CD14-positive monocyte (primary cell): ENCODE data around the gene ST7. TPM values are rescaled to one million over a fixed set of nuclear protein-coding genes. Genes with fewer than 3 reads are reported as not detected.
A peak's percentile ranks its signal among the peaks of the same experiment; 100 is the strongest.

Source experiments
- DNase-seq, 3 donors: peaks; one replicate each; pipeline ENCODE4 v3.0.0-alpha.2; 2011 to 2022
- H2AFZ ChIP-seq: 2 replicates; pipeline ENCODE4 v1.6.0; 2012; ENCODE audit warnings: mild to moderate bottlenecking, low read depth, low read length, inconsistent platforms; ENCODE audit not compliant: insufficient read depth, poor library complexity, severe bottlenecking
- H3K27ac ChIP-seq, 2 donors: 1 replicate in 1 of 2; 2 replicates in 1 of 2; pipeline ENCODE4 v1.5.1; 2012 to 2013; ENCODE audit warnings: low read length in 2 of 2, control low read depth in 1 of 2, inconsistent platforms in 1 of 2, low read depth in 1 of 2, mild to moderate bottlenecking in 1 of 2
- H3K27me3 ChIP-seq, 2 donors: one replicate each; pipeline versions ENCODE4 v1.6.0 to v1.6.1; 2011 to 2013; ENCODE audit warnings: low read length in 2 of 2; ENCODE audit not compliant: control insufficient read depth in 2 of 2, insufficient read depth in 2 of 2
- H3K36me3 ChIP-seq, 2 donors: replicated peaks in 1 of 2; 1 replicate in 1 of 2; 2 replicates in 1 of 2; pipeline versions ENCODE4 v1.5.1 to v1.6.1; 2012 to 2013; ENCODE audit warnings: low read length in 2 of 2, control low read depth in 1 of 2, inconsistent platforms in 1 of 2, mild to moderate bottlenecking in 1 of 2; ENCODE audit not compliant: insufficient read depth in 2 of 2, control insufficient read depth in 1 of 2
- H3K4me1 ChIP-seq, 2 donors: 1 replicate in 1 of 2; 2 replicates in 1 of 2; pipeline versions ENCODE4 v1.5.1 to v1.6.1; 2012 to 2013; ENCODE audit warnings: low read length in 2 of 2, control low read depth in 1 of 2, inconsistent platforms in 1 of 2, mild to moderate bottlenecking in 1 of 2, moderate library complexity in 1 of 2; ENCODE audit not compliant: insufficient read depth in 2 of 2, control insufficient read depth in 1 of 2
- H3K4me2 ChIP-seq: replicated peaks from 2 replicates; pipeline ENCODE3; 2012; ENCODE audit warnings: low read length, moderate library complexity, mild to moderate bottlenecking; ENCODE audit not compliant: poor library complexity, severe bottlenecking; ENCODE audit errors: extremely low read depth
- H3K4me3 ChIP-seq, 3 experiments: fragments of 200-600 bp in 1 of 3; sonication (generic) in 1 of 3; replicated peaks in 1 of 3; 1 replicate in 2 of 3; 2 replicates in 1 of 3; pipeline ENCODE4 v1.5.1; 2011 to 2013; ENCODE audit warnings: low read length in 3 of 3, mild to moderate bottlenecking in 3 of 3, control low read depth in 2 of 3, low read depth in 2 of 3, inconsistent platforms in 1 of 3, moderate library complexity in 1 of 3
- H3K79me2 ChIP-seq: 2 replicates; pipeline ENCODE4 v1.6.0; 2012; ENCODE audit warnings: mild to moderate bottlenecking, control low read depth, inconsistent platforms, low read length, moderate library complexity; ENCODE audit not compliant: insufficient read depth
- H3K9ac ChIP-seq: 2 replicates; pipeline ENCODE4 v1.6.0; 2017; ENCODE audit warnings: low read length, mild to moderate bottlenecking; ENCODE audit not compliant: insufficient read depth, poor library complexity, severe bottlenecking
- H3K9me3 ChIP-seq, 2 donors: replicated peaks in 1 of 2; 1 replicate in 1 of 2; 2 replicates in 1 of 2; pipeline versions ENCODE4 v1.5.1 to v1.6.1; 2012 to 2013; ENCODE audit warnings: low read length in 2 of 2, control low read depth in 1 of 2; ENCODE audit not compliant: control insufficient read depth in 1 of 2, insufficient read depth in 1 of 2
- H4K20me1 ChIP-seq: 2 replicates; pipeline ENCODE4 v1.6.0; 2012; ENCODE audit warnings: mild to moderate bottlenecking, low read length, control low read depth, moderate library complexity; ENCODE audit not compliant: insufficient read depth
- H3K27ac Mint-ChIP-seq, 7 donors: one replicate each; pipeline ENCODE4 v1.8.0; 2020; ENCODE audit warnings: mild to moderate bottlenecking in 7 of 7, mixed read lengths in 7 of 7, moderate library complexity in 6 of 7, inconsistent platforms in 2 of 7
- H3K27me3 Mint-ChIP-seq, 3 donors: one replicate each; pipeline ENCODE4 v1.8.0; 2021 to 2022; ENCODE audit warnings: low read depth in 3 of 3, mild to moderate bottlenecking in 3 of 3, mixed read lengths in 3 of 3, moderate library complexity in 3 of 3, inconsistent platforms in 1 of 3
- H3K36me3 Mint-ChIP-seq, 2 donors: one replicate each; pipeline ENCODE4 v1.8.0; 2020; ENCODE audit warnings: mixed read lengths in 2 of 2, inconsistent platforms in 1 of 2, mild to moderate bottlenecking in 1 of 2
- H3K4me1 Mint-ChIP-seq: one replicate; pipeline ENCODE4 v1.8.0; 2020; ENCODE audit warnings: mild to moderate bottlenecking, mixed read lengths
- H3K4me3 Mint-ChIP-seq, 2 donors: one replicate each; pipeline ENCODE4 v1.8.0; 2020; ENCODE audit warnings: mild to moderate bottlenecking in 2 of 2, mixed read lengths in 2 of 2, moderate library complexity in 1 of 2
- H3K9me3 Mint-ChIP-seq, 7 donors: one replicate each; pipeline ENCODE4 v1.8.0; 2020 to 2022; ENCODE audit warnings: mixed read lengths in 7 of 7, mild to moderate bottlenecking in 6 of 7, moderate library complexity in 6 of 7, inconsistent platforms in 2 of 7
- WGBS: methylation state at CpG from one replicate; pipeline ENCODE4 v1.1.5; 2013; ENCODE audit warnings: missing lambda C conversion rate; ENCODE audit not compliant: insufficient coverage; 5-methylcytosine and 5-hydroxymethylcytosine counted together
- intact Hi-C, 2 donors: fragments of 100-400 bp; cut with micrococcal nuclease; formaldehyde crosslinking; loops; one replicate each; pipeline versions ENCODE4 v1.15.0 to v1.15.1; 2023
- polyA plus RNA-seq, 3 donors: library from polyadenylated mRNA; depleted of rRNA in 1 of 3; unstranded in 2 of 3; stranded (reverse) in 1 of 3; fragments of 300-500 nt in 2 of 3; fragments of >200 nt in 1 of 3; fragmentation: Illumina TruSeq in 2 of 3; gene quantifications; 1 replicate in 2 of 3; 2 replicates in 1 of 3; pipeline ENCODE4 v1.2.3, GENCODE V29; 2012 to 2021
- TF ChIP-seq, protein P1 (sequence below): fragments of 200-600 bp; IDR thresholded peaks from one replicate; pipeline ENCODE4 v1.8.0; 2022; ENCODE audit warnings: antibody characterized with exemption, mild to moderate bottlenecking

ST7 gene
- polyA plus RNA-seq, 3 donors = 3.6 to 5.5 (median 4.1) TPM

DNA sequence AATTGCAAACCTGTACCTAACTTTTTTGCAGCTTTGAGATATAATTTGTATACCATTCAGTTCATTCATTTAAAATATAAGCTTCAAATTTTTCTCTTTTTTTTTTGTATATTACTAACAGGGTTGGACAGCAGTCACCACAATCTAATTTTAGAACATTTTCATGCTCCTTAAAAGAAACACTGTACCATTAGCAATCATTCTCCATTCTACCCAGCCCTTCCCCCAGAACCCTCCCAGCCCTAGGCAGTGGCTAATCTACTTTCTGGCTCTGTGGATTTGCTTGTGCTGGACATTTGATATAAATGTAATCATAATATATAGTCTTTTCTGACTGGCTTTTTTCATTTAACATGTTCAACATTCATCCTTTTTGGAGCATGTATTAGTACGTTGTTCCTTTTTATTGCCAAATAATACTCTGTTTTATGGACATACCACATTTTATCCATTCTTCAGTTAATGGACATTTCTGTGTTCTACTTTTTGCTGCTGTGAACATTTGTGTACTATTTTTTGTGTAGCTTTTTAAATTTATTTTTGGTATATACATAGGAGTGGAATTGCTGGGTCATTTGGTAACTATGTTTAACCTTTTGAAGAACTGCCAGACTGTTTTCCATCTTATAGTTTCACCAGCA lies 40.9 kb upstream of the ST7 start:
- H3K9me3 ChIP-seq = no peaks in the 10 kb centered on the region
- peaks cover 4% of the 10 kb centered on the region for H3K79me2 ChIP-seq
- no peak for DNase-seq
- no peak overlapping the region for H2AFZ ChIP-seq
- H3K36me3 Mint-ChIP-seq = peaks cover 71 to 93% of the 10 kb centered on the region in 2 donors
- H3K9ac ChIP-seq = no peak overlapping the region
- no peaks in the 10 kb centered on the region for H3K4me1 Mint-ChIP-seq
- TF ChIP-seq, protein P1, sequence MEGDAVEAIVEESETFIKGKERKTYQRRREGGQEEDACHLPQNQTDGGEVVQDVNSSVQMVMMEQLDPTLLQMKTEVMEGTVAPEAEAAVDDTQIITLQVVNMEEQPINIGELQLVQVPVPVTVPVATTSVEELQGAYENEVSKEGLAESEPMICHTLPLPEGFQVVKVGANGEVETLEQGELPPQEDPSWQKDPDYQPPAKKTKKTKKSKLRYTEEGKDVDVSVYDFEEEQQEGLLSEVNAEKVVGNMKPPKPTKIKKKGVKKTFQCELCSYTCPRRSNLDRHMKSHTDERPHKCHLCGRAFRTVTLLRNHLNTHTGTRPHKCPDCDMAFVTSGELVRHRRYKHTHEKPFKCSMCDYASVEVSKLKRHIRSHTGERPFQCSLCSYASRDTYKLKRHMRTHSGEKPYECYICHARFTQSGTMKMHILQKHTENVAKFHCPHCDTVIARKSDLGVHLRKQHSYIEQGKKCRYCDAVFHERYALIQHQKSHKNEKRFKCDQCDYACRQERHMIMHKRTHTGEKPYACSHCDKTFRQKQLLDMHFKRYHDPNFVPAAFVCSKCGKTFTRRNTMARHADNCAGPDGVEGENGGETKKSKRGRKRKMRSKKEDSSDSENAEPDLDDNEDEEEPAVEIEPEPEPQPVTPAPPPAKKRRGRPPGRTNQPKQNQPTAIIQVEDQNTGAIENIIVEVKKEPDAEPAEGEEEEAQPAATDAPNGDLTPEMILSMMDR = no peak
- H3K4me3 Mint-ChIP-seq = no peak overlapping the region
- WGBS = no CpG with 5 or more reads among the region's 1 CpG
- intact Hi-C loops = no loop called here
- H3K27ac ChIP-seq = peak overlapping the region in 1 of 2 donors; percentile 17
- H3K27me3 Mint-ChIP-seq = peaks cover 0 to 1% (median 0%) of the 10 kb centered on the region in 3 donors
- H4K20me1 ChIP-seq = peaks cover 87% of the 10 kb centered on the region
- no peak overlapping the region for H3K4me2 ChIP-seq
- H3K36me3 ChIP-seq = peaks cover 88 to 97% of the 10 kb centered on the region in 2 donors
- no peaks in the 10 kb centered on the region for H3K27me3 ChIP-seq
- no peaks in the 10 kb centered on the region for H3K4me1 ChIP-seq
- no peak overlapping the region for H3K4me3 ChIP-seq
- H3K27ac Mint-ChIP-seq = peak overlapping the region in 1 of 7 donors; percentile 3
- H3K9me3 Mint-ChIP-seq = no peaks in the 10 kb centered on the region

- Mint-ChIP-seq H3K9me3 (no peaks in the 10 kb centered on the region), H3K4me3 (no peak overlapping the region), H3K27ac (no peak overlapping the region), H3K27me3 (peaks cover 0 to 2% (median 1%) of the 10 kb centered on the region in 3 donors), H3K36me3 (peaks cover 50 to 66% of the 10 kb centered on the region in 2 donors), H3K4me1 (no peaks in the 10 kb centered on the region)
- H3K4me2 ChIP-seq = no peak overlapping the region
- no peaks in the 10 kb centered on the region for H3K79me2 ChIP-seq
- peaks cover 54 to 62% of the 10 kb centered on the region in 2 donors for H3K36me3 ChIP-seq
- no peaks in the 10 kb centered on the region for H3K4me1 ChIP-seq
- TF ChIP-seq, protein P1 = no peak
- no peaks in the 10 kb centered on the region for H3K27me3 ChIP-seq
- H2AFZ ChIP-seq = no peak overlapping the region
- intact Hi-C loops = no loop called here
- no CpG with 5 or more reads among the region's 3 CpGs for WGBS
- H3K9ac ChIP-seq = no peak overlapping the region
- peaks cover 67% of the 10 kb centered on the region for H4K20me1 ChIP-seq
- no peak overlapping the region for H3K4me3 ChIP-seq
- DNase-seq = no peak
- H3K9me3 ChIP-seq = no peaks in the 10 kb centered on the region
- no peak overlapping the region for H3K27ac ChIP-seq
Observed at GRCh38 chr7:116918704-116919103, 34.6 kb upstream of the ST7 start.
